Measurements from ENCODE around the gene SIPA1L3.
"Not testable (repeated sequence)": the region's sequence is repeated elsewhere in the genome, so short reads cannot be mapped to it uniquely, and the experiment has no call there.

The SIPA1L3 gene

GRCh38 chr19:37920591-37921450 lies 13.8 kb downstream of the SIPA1L3 start:
- DNase-seq, result no peak

GRCh38 chr19:37924573-37924972 lies 17.6 kb downstream of the SIPA1L3 start:
- not testable (repeated sequence) for DNase-seq

- DNase-seq, result no peak
Observed at GRCh38 chr19:37925212-37925611, 18.2 kb downstream of the SIPA1L3 start.

- no peak for DNase-seq
Observed at GRCh38 chr19:37926255-37926654, 19.2 kb downstream of the SIPA1L3 start.

- DNase-seq, result no peak
Observed at GRCh38 chr19:37926711-37927110, 19.7 kb downstream of the SIPA1L3 start.

- peak; percentile 39 to 43 for DNase-seq
Observed at GRCh38 chr19:37928527-37929286, 21.7 kb downstream of the SIPA1L3 start.

GRCh38 chr19:37929355-37929923 lies 22.4 kb downstream of the SIPA1L3 start:
- no peak for DNase-seq

GRCh38 chr19:37930416-37930815 lies 23.4 kb downstream of the SIPA1L3 start:
- no peak for DNase-seq

- DNase-seq, result peak; percentile 37 to 57
Observed at GRCh38 chr19:37931881-37932655, 25.1 kb downstream of the SIPA1L3 start.

GRCh38 chr19:37932985-37933936 lies 26.3 kb downstream of the SIPA1L3 start:
- peak; percentile 27 to 31 for DNase-seq

GRCh38 chr19:37933937-37934358 lies 26.9 kb downstream of the SIPA1L3 start:
- no peak for DNase-seq

GRCh38 chr19:37935341-37935740 lies 28.3 kb downstream of the SIPA1L3 start:
- DNase-seq, result no peak

GRCh38 chr19:37936166-37936565 lies 29.2 kb downstream of the SIPA1L3 start:
- no peak for DNase-seq

- no peak for DNase-seq
Observed at GRCh38 chr19:37936886-37937285, 29.9 kb downstream of the SIPA1L3 start.

- no peak for DNase-seq
Observed at GRCh38 chr19:37938353-37938752, 31.3 kb downstream of the SIPA1L3 start.

GRCh38 chr19:37941782-37942515 lies 34.9 kb downstream of the SIPA1L3 start:
- no peak for DNase-seq

- DNase-seq, result no peak
Observed at GRCh38 chr19:37942516-37942902, 35.5 kb downstream of the SIPA1L3 start.

- no peak for DNase-seq
Observed at GRCh38 chr19:37943480-37943879, 36.5 kb downstream of the SIPA1L3 start.

- DNase-seq, result no peak
Observed at GRCh38 chr19:37946132-37946531, 39.1 kb downstream of the SIPA1L3 start.

GRCh38 chr19:37947778-37948177 lies 40.8 kb downstream of the SIPA1L3 start:
- DNase-seq, result no peak

- DNase-seq, result no peak
Observed at GRCh38 chr19:37948362-37948761, 41.4 kb downstream of the SIPA1L3 start.

Measured in inflammatory macrophage treated with lipopolysaccharide for 1 hour (primary cell).